Breast epithelium (tissue), 4 donors: ENCODE measurements around the gene DACT2. TPM values are rescaled to one million over a fixed set of nuclear protein-coding genes. Genes with fewer than 3 reads are reported as not detected.

ENCODE experiments used
- DNase-seq, 2 donors: peaks; one replicate each; pipeline ENCODE4 v3.0.0-alpha.2; 2019; ENCODE audit warnings: low spot score in 2 of 2
- H3K27ac ChIP-seq, 2 donors: fragments of 200-600 bp; sonication (generic) in 1 of 2; one replicate each; pipeline ENCODE4 v1.5.1; 2016 to 2019; ENCODE audit warnings: mild to moderate bottlenecking in 1 of 2
- H3K27me3 ChIP-seq, 2 donors: fragments of 200-600 bp; sonication (generic) in 1 of 2; one replicate each; pipeline versions ENCODE4 v1.5.1 to v1.6.0; 2017 to 2019; ENCODE audit warnings: control low read depth in 1 of 2, mild to moderate bottlenecking in 1 of 2
- H3K36me3 ChIP-seq: fragments of 200-600 bp; one replicate; pipeline ENCODE4 v1.5.1; 2019
- H3K4me1 ChIP-seq, 2 donors: fragments of 200-600 bp; sonication (generic); one replicate each; pipeline ENCODE4 v1.5.1; 2016 to 2019; ENCODE audit warnings: control low read depth in 1 of 2
- H3K4me3 ChIP-seq, 3 donors: fragments of 200-600 bp; sonication (generic); 1 replicate in 2 of 3; 2 replicates in 1 of 3; pipeline ENCODE4 v1.5.1; 2016 to 2019; ENCODE audit warnings: mild to moderate bottlenecking in 3 of 3, moderate library complexity in 2 of 3
- H3K9me3 ChIP-seq, 2 donors: fragments of 200-600 bp; sonication (generic) in 1 of 2; one replicate each; pipeline ENCODE4 v1.5.1; 2016 to 2019; ENCODE audit warnings: control low read depth in 1 of 2
- CTCF ChIP-seq, 3 donors: fragments of 450-650 bp; IDR thresholded peaks; one replicate each; pipeline ENCODE4 v1.5.1; 2016 to 2017; ENCODE audit warnings: antibody characterized with exemption in 3 of 3, mild to moderate bottlenecking in 3 of 3, moderate library complexity in 3 of 3
- POLR2A ChIP-seq: fragments of 450-650 bp; IDR thresholded peaks from one replicate; pipeline ENCODE4 v1.6.1; 2016; ENCODE audit warnings: antibody characterized with exemption, mild to moderate bottlenecking, moderate library complexity
- POLR2AphosphoS5 ChIP-seq, 3 donors: sonication (generic); formaldehyde crosslinking; IDR thresholded peaks; one replicate each; pipeline ENCODE4 v1.6.1; 2017; ENCODE audit warnings: antibody characterized with exemption in 3 of 3
- intact Hi-C: fragments of 100-400 bp; cut with DNase I; formaldehyde crosslinking; loops from one replicate; pipeline ENCODE4 v1.15.1; 2023; ENCODE audit warnings: low total_unique reads
- total RNA-seq, 3 donors: library from RNA; depleted of rRNA; stranded (reverse); fragments of >200 nt; gene quantifications; one replicate each; pipeline ENCODE4 v1.1.0, GENCODE V29; 2016

Gene DACT2
- total RNA-seq, 3 donors from 2014 or later, result 0.32 to 1.0 TPM; not detected in 1

- TF ChIP-seq CTCF (IDR thresholded peaks at IDR 0.05), result no peak
- no peak for TF ChIP-seq POLR2AphosphoS5 (IDR thresholded peaks at IDR 0.05)
- TF ChIP-seq POLR2A, result no peak
- DNase-seq, result no peak
Observed at GRCh38 chr6:168366473-168366872, 46.9 kb upstream of the DACT2 start.

GRCh38 chr6:168365422-168366165 lies 46.0 kb upstream of the DACT2 start:
- TF ChIP-seq CTCF (IDR thresholded peaks at IDR 0.05) (no peak), POLR2A (no peak), POLR2AphosphoS5 (IDR thresholded peaks at IDR 0.05) (no peak)
- H3K27me3 ChIP-seq, result no peaks in the 10 kb centered on the region

More at GRCh38 chr6:168366473-168366872, 46.9 kb upstream of the DACT2 start:
- no peaks in the 10 kb centered on the region for H3K36me3 ChIP-seq
- no peaks in the 10 kb centered on the region for H3K27me3 ChIP-seq
- no peaks in the 10 kb centered on the region for H3K9me3 ChIP-seq
- no peaks in the 10 kb centered on the region for H3K4me1 ChIP-seq
- H3K27ac ChIP-seq, result no peak overlapping the region
- H3K4me3 ChIP-seq, result no peak overlapping the region
- intact Hi-C loops, result no loop called here

GRCh38 chr6:168364793-168365421 lies 45.3 kb upstream of the DACT2 start:
- Histone ChIP-seq H3K27me3 (no peaks in the 10 kb centered on the region), H3K4me1 (no peaks in the 10 kb centered on the region), H3K4me3 (no peak overlapping the region), H3K9me3 (no peaks in the 10 kb centered on the region), H3K36me3 (no peaks in the 10 kb centered on the region), H3K27ac (no peak overlapping the region)
- intact Hi-C loops, result no loop called here
- no peak for DNase-seq
- TF ChIP-seq CTCF (IDR thresholded peaks at IDR 0.05) (no peak), POLR2AphosphoS5 (IDR thresholded peaks at IDR 0.05) (no peak), POLR2A (no peak)

More at GRCh38 chr6:168365422-168366165, 46.0 kb upstream of the DACT2 start:
- no peak overlapping the region for H3K27ac ChIP-seq
- no peaks in the 10 kb centered on the region for H3K36me3 ChIP-seq
- H3K4me1 ChIP-seq, result no peaks in the 10 kb centered on the region
- H3K4me3 ChIP-seq, result no peak overlapping the region
- intact Hi-C loops, result no loop called here
- no peaks in the 10 kb centered on the region for H3K9me3 ChIP-seq
- DNase-seq, result no peak

- Histone ChIP-seq H3K27me3 (no peaks in the 10 kb centered on the region), H3K27ac (no peak overlapping the region), H3K9me3 (no peaks in the 10 kb centered on the region), H3K4me1 (no peaks in the 10 kb centered on the region), H3K36me3 (no peaks in the 10 kb centered on the region), H3K4me3 (no peak overlapping the region)
- no peak for TF ChIP-seq POLR2A
- TF ChIP-seq CTCF (IDR thresholded peaks at IDR 0.05), result no peak
- no peak for TF ChIP-seq POLR2AphosphoS5 (IDR thresholded peaks at IDR 0.05)
- no peak for DNase-seq
- intact Hi-C loops, result no loop called here
Observed at GRCh38 chr6:168363811-168364792, 44.5 kb upstream of the DACT2 start.
